Vagina (tissue), 2 donors: ENCODE measurements around the gene IL17C. TPM values are rescaled to one million over a fixed set of nuclear protein-coding genes. Genes with fewer than 3 reads are reported as not detected.
A peak's percentile ranks its signal among the peaks of the same experiment; 100 is the strongest.

Experiments
- DNase-seq, 2 donors: peaks; one replicate each; pipeline ENCODE4 v3.0.0-alpha.2; 2017; ENCODE audit errors: extremely low spot score in 2 of 2
- H3K27ac ChIP-seq: fragments of 200-600 bp; sonication (generic); one replicate; pipeline ENCODE4 v1.5.1; 2019
- H3K27me3 ChIP-seq: fragments of 200-600 bp; sonication (generic); one replicate; pipeline ENCODE4 v1.5.1; 2019
- H3K36me3 ChIP-seq, 2 donors: fragments of 200-600 bp; sonication (generic); one replicate each; pipeline ENCODE4 v1.5.1; 2017 to 2019
- H3K4me1 ChIP-seq: fragments of 200-600 bp; sonication (generic); one replicate; pipeline ENCODE4 v1.5.1; 2019
- H3K4me3 ChIP-seq, 2 donors: fragments of 200-600 bp; sonication (generic); 1 replicate in 1 of 2; 2 replicates in 1 of 2; pipeline ENCODE4 v1.5.1; 2016 to 2019
- H3K9me3 ChIP-seq: fragments of 200-600 bp; sonication (generic); one replicate; pipeline ENCODE4 v1.5.1; 2019
- POLR2A ChIP-seq, 2 donors: fragments of 450-650 bp; IDR thresholded peaks; one replicate each; pipeline ENCODE4 v1.6.1; 2017; ENCODE audit warnings: antibody characterized with exemption in 2 of 2, mild to moderate bottlenecking in 2 of 2, moderate library complexity in 2 of 2
- POLR2AphosphoS5 ChIP-seq, 2 donors: sonication (generic); formaldehyde crosslinking; IDR thresholded peaks; one replicate each; pipeline ENCODE4 v1.9.0; 2017; ENCODE audit warnings: antibody characterized with exemption in 2 of 2, mild to moderate bottlenecking in 2 of 2, low read depth in 1 of 2; ENCODE audit not compliant: insufficient read depth in 1 of 2
- intact Hi-C: fragments of 100-400 bp; cut with DNase I; formaldehyde crosslinking; loops from one replicate; pipeline ENCODE4 v1.15.1; 2023
- total RNA-seq: library from RNA; depleted of rRNA; stranded (reverse); fragments of >200 nt; gene quantifications from one replicate; pipeline ENCODE4 v1.2.3, GENCODE V29; 2016
- TF ChIP-seq, protein P1 (sequence below), 3 experiments: fragments of 450-650 bp in 2 of 3; fragments of 200-600 bp in 1 of 3; sonication (generic) in 1 of 3; IDR thresholded peaks; one replicate each; pipeline ENCODE4 v1.5.1; 2017 to 2019; ENCODE audit warnings: antibody characterized with exemption in 3 of 3, mild to moderate bottlenecking in 2 of 3, moderate library complexity in 2 of 3

The IL17C gene
- total RNA-seq, 1 donor from 2014 or later, result not detected

DNA sequence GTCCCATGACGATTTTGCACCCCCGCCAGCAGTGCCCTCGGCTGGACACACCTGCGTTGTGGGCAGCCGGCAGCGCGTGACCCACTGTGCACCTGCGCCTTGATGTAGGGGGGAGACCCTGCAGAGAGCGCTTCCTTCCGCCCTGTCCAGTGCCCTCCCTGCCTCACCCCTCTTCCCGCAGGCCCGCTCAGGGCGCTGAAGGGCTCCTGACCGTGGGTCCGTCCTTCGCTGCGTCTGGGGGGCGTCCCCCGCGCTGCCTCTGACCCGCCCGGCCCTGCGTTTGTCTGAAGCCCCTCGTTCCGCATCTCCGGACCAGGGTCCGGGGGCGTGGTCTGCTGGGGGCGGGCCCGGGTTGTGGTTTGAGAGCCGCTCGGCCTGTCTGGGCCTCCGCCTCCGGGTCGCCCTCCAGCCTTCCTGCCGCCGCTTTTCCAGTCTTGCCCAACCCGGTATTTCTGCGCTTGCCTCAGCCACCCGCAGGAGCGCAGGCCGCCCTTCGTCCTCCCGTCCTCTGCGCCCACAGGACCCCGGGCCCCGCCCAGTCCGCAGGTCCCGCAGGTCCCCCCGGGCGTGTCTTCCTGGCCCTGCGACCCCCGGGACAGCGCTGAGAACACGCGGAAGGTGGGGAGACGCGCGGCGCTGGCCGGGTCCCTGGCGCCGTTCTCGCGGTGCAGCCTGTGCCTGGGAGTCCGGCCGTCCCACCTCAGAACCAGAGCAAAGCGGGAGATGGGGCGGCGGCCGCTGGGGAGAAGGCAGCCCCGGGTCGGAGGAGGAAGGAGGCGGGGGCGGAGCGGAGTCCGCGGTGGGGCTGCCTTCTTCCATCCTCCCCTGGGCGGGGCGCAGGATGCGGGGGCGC lies 4.0 kb upstream of the IL17C start:
- no peak overlapping the region for H3K27ac ChIP-seq
- intact Hi-C loops, result no loop called here
- TF ChIP-seq, protein P1, sequence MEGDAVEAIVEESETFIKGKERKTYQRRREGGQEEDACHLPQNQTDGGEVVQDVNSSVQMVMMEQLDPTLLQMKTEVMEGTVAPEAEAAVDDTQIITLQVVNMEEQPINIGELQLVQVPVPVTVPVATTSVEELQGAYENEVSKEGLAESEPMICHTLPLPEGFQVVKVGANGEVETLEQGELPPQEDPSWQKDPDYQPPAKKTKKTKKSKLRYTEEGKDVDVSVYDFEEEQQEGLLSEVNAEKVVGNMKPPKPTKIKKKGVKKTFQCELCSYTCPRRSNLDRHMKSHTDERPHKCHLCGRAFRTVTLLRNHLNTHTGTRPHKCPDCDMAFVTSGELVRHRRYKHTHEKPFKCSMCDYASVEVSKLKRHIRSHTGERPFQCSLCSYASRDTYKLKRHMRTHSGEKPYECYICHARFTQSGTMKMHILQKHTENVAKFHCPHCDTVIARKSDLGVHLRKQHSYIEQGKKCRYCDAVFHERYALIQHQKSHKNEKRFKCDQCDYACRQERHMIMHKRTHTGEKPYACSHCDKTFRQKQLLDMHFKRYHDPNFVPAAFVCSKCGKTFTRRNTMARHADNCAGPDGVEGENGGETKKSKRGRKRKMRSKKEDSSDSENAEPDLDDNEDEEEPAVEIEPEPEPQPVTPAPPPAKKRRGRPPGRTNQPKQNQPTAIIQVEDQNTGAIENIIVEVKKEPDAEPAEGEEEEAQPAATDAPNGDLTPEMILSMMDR (IDR thresholded peaks at IDR 0.05), result no peak
- TF ChIP-seq POLR2AphosphoS5 (IDR thresholded peaks at IDR 0.05; ENCODE audit: insufficient read depth in 1 of 2, low read depth in 1 of 2) (no peak), POLR2A (IDR thresholded peaks at IDR 0.05) (no peak)
- H3K9me3 ChIP-seq, result no peaks in the 10 kb centered on the region
- H3K36me3 ChIP-seq, result peaks cover 0 to 29% of the 10 kb centered on the region in 2 donors
- H3K4me3 ChIP-seq, result peak overlapping the region; percentile 39 to 43
- H3K4me1 ChIP-seq, result peaks cover 16% of the 10 kb centered on the region
- peaks cover 12% of the 10 kb centered on the region for H3K27me3 ChIP-seq
- DNase-seq, result no peak

DNA sequence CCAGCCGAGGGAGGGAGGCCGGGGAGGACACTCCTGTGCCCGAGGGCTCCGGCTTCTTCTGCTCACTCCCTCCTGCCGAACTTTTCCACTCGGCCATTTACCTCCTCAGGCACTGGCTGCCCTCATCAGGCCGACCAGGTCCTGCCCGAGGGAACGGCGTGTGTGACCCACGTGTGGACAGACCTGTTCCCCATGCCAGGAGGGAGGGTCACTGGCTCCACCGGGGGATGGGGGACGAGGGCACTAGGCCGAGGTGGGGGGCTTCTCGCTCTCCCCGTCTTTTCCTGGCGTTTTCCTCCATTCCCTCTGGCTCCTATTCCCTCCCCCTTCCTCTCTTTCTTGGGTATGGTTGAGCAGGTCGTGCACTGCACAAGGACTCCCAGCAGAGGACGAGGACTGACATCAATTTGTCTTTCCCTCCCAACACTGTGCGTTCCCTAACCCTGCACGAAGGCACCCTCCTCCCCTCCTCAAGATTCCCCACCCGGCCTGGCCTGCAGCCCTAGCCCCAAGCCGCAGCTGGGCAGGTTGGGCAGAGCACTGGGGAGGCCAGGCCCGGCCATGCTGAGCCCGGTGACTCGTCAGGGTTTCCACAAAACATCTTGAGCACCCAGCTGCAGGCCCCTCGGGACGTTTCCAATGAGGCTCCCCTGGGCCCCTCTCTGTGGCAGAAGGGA lies 3.2 kb upstream of the IL17C start:
- intact Hi-C loops, result no loop called here
- no peak for DNase-seq
- Histone ChIP-seq H3K36me3 (peaks cover 0 to 22% of the 10 kb centered on the region in 2 donors), H3K27ac (no peak overlapping the region), H3K27me3 (peaks cover 12% of the 10 kb centered on the region), H3K4me3 (peak overlapping the region; percentile 39 to 43), H3K9me3 (no peaks in the 10 kb centered on the region), H3K4me1 (peaks cover 16% of the 10 kb centered on the region)
- TF ChIP-seq, protein P1 (IDR thresholded peaks at IDR 0.05), result no peak

DNA sequence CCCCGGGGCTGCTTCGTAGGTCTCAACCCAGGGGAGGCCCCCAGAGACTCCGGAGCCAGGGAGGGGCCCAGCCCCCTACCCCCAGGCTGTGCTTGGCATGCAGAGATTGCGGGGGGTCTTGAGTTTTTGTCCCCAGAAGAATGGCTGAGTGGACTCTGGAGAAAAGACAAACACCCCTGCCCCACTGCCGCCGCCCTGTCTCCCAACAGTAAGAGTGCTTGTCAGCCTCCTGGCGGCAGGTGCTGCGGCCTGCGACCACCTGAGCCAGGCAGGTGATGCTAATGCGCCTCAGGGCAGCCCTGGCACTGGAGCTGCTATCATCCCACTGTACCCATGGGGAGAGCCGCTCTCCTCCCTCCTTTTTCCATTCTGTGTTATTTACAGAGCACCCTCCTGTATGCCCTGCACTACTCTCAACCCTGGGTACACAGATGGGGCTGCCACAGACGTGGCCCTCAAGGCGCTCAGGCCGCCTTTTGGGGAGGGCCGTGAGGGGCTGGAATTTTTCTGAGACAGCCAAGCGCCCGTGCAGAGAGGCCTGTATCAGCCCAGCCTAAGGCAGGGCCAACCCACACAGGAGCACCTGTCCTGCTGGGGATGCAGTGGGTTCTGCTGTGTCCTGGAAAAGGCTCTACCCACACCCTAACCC lies 2.6 kb upstream of the IL17C start:
- no peak for DNase-seq
- Histone ChIP-seq H3K9me3 (no peaks in the 10 kb centered on the region), H3K36me3 (peaks cover 0 to 16% of the 10 kb centered on the region in 2 donors), H3K27me3 (peaks cover 12% of the 10 kb centered on the region), H3K27ac (no peak overlapping the region), H3K4me3 (no peak overlapping the region), H3K4me1 (peaks cover 16% of the 10 kb centered on the region)
- TF ChIP-seq, protein P1 (IDR thresholded peaks at IDR 0.05), result no peak
- TF ChIP-seq POLR2A (IDR thresholded peaks at IDR 0.05), result no peak
- TF ChIP-seq POLR2AphosphoS5 (IDR thresholded peaks at IDR 0.05; ENCODE audit: insufficient read depth in 1 of 2, low read depth in 1 of 2), result no peak
- intact Hi-C loops, result no loop called here

DNA sequence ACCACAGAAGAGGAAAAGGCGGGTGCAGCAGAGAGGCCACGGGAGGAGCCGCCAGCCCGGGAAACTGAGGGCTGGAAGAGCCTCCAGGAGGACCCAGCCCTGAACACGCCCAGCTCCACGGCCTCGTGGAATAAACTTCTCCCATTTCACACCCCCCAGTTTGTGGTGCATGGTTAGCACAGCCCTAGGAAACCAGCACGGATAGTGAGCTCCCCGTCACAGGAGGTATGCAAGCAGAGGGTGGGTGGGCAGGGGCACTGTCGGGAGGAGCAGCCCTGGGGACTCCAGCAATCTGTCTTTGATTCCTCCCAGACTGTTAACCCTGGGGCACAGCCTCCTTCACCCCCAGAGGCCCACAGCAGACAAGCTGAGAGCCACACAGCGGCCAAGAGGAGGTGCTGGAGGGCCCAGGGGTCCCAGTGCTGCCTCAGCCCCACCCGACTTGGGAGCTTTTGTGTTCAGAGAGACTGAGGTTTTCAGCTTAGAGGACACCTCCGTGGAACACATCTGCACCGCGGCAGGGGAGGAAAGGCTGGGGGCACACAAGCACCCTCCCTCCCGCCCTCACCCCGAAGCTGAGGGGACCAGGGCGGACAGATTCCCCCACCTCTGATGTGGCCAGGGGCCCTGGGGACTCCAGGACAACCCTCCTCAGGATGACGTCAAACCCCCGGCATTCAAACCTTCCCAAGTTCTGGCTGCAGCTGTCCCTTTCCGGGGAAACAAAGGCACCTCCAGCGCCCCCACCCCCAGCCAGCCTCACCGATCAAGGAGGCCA lies 1.7 kb upstream of the IL17C start:
- TF ChIP-seq, protein P1 (IDR thresholded peaks at IDR 0.05), result no peak
- TF ChIP-seq POLR2AphosphoS5 (IDR thresholded peaks at IDR 0.05; ENCODE audit: insufficient read depth in 1 of 2, low read depth in 1 of 2), result no peak
- no peak for TF ChIP-seq POLR2A (IDR thresholded peaks at IDR 0.05)

More for the DNA sequence above, 1.7 kb upstream of the IL17C start:
- Histone ChIP-seq H3K27me3 (peaks cover 12% of the 10 kb centered on the region), H3K27ac (no peak overlapping the region), H3K4me1 (peaks cover 16% of the 10 kb centered on the region), H3K4me3 (no peak overlapping the region), H3K36me3 (peaks cover 0 to 8% of the 10 kb centered on the region in 2 donors), H3K9me3 (no peaks in the 10 kb centered on the region)
- DNase-seq, result no peak
- intact Hi-C loops, result no loop called here
